ENCODE measurements around the gene FAAP100.

DNA sequence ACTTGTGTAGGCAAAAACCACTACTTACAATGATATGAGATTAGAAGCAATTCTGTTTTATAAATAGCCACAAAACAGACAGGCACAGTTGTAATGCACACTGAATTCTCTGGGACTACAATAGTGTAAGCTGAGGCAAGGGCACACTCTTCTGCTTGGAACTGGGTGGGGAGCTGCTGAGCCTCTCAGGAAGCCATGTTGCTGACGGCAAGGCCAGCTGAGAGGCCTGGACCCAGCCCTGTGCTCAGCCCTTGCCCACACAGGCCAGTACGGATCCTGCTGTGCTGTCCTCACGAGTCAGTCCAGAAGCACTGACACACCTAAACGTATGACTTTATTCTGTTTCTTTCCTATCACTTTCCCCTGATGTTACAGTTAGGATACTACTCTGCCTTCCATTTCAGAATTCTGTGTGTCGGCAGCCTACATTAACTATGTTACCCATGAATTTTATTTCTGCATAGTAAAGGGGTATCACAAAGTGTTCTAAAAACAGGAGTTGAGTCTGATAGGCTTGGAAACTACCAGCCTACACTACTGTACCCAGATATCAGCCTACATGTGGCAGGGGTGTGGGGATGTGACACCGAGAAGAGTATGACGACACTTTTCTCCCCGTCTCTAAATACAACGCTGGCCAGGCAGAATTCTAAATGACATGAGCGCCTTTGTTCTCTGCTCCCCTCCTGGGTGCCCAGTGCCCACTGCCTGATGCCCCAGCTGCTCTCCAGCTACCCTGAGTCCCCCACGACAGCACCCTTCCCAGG lies 41.1 kb upstream of the FAAP100 start:
- TF ChIP-seq, protein P1, sequence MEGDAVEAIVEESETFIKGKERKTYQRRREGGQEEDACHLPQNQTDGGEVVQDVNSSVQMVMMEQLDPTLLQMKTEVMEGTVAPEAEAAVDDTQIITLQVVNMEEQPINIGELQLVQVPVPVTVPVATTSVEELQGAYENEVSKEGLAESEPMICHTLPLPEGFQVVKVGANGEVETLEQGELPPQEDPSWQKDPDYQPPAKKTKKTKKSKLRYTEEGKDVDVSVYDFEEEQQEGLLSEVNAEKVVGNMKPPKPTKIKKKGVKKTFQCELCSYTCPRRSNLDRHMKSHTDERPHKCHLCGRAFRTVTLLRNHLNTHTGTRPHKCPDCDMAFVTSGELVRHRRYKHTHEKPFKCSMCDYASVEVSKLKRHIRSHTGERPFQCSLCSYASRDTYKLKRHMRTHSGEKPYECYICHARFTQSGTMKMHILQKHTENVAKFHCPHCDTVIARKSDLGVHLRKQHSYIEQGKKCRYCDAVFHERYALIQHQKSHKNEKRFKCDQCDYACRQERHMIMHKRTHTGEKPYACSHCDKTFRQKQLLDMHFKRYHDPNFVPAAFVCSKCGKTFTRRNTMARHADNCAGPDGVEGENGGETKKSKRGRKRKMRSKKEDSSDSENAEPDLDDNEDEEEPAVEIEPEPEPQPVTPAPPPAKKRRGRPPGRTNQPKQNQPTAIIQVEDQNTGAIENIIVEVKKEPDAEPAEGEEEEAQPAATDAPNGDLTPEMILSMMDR (IDR thresholded peaks at IDR 0.05), result no peak
- TF ChIP-seq POLR2AphosphoS5 (IDR thresholded peaks at IDR 0.05; ENCODE audit: insufficient read depth in 1 of 2, low read depth in 1 of 2) (no peak), POLR2A (IDR thresholded peaks at IDR 0.05) (no peak)

All from vagina (tissue), 2 donors.